Endothelial cell (in vitro differentiated cells): ENCODE data around the gene DAZL. TPM values are rescaled to one million over a fixed set of nuclear protein-coding genes. Genes with fewer than 3 reads are reported as not detected.

ENCODE experiments used
- DNase-seq: peaks from one replicate; pipeline ENCODE4 v3.0.0; 2021; ENCODE audit warnings: low spot score
- H3K27ac Mint-ChIP-seq: one replicate; pipeline ENCODE4 v1.8.0; 2021; ENCODE audit warnings: mixed read lengths, inconsistent platforms; ENCODE audit not compliant: unreplicated experiment
- H3K27me3 Mint-ChIP-seq: one replicate; pipeline ENCODE4 v1.8.0; 2021; ENCODE audit warnings: mild to moderate bottlenecking, moderate library complexity, mixed read lengths, inconsistent platforms; ENCODE audit not compliant: unreplicated experiment
- H3K36me3 Mint-ChIP-seq: one replicate; pipeline ENCODE4 v1.8.0; 2021; ENCODE audit warnings: mild to moderate bottlenecking, low read depth, mixed read lengths, inconsistent platforms; ENCODE audit not compliant: unreplicated experiment
- H3K4me1 Mint-ChIP-seq: one replicate; pipeline ENCODE4 v1.8.0; 2021; ENCODE audit warnings: mild to moderate bottlenecking, mixed read lengths, inconsistent platforms; ENCODE audit not compliant: unreplicated experiment
- H3K4me3 Mint-ChIP-seq: one replicate; pipeline ENCODE4 v1.8.0; 2021; ENCODE audit warnings: mild to moderate bottlenecking, mixed read lengths, inconsistent platforms; ENCODE audit not compliant: unreplicated experiment
- H3K9me3 Mint-ChIP-seq: one replicate; pipeline ENCODE4 v1.8.0; 2021; ENCODE audit warnings: mixed read lengths, inconsistent platforms; ENCODE audit not compliant: unreplicated experiment
- CTCF ChIP-seq: fragments of 200-600 bp; sonication (generic); IDR thresholded peaks from one replicate; pipeline ENCODE4 v1.5.0; 2021; ENCODE audit warnings: antibody characterized with exemption; ENCODE audit not compliant: unreplicated experiment
- total RNA-seq: library from RNA; stranded (reverse); fragmentation: NEBNext Ultra II Directional; extraction: Animal tissue kit (Norgen Biotek cat#: 25700); gene quantifications from one replicate; pipeline ENCODE4 v1.2.1, GENCODE V29; 2021; ENCODE audit not compliant: unreplicated experiment

Gene DAZL
- total RNA-seq, 1 donor from 2014 or later, result 0.33 TPM

- Mint-ChIP-seq H3K27me3 (no peaks in the 10 kb centered on the region), H3K9me3 (no peaks in the 10 kb centered on the region)
Observed at GRCh38 chr3:16599694-16600093, 5.5 kb downstream of the DAZL start.

GRCh38 chr3:16596352-16597032 lies 8.7 kb downstream of the DAZL start:
- Mint-ChIP-seq H3K4me1 (no peaks in the 10 kb centered on the region), H3K27ac (no peak overlapping the region), H3K4me3 (no peak overlapping the region), H3K9me3 (no peaks in the 10 kb centered on the region), H3K36me3 (no peaks in the 10 kb centered on the region), H3K27me3 (no peaks in the 10 kb centered on the region)
- TF ChIP-seq CTCF, result no peak
- DNase-seq, result no peak

More at GRCh38 chr3:16599694-16600093, 5.5 kb downstream of the DAZL start:
- H3K27ac Mint-ChIP-seq, result no peak overlapping the region
- H3K4me3 Mint-ChIP-seq, result no peak overlapping the region
- no peaks in the 10 kb centered on the region for H3K4me1 Mint-ChIP-seq
- no peaks in the 10 kb centered on the region for H3K36me3 Mint-ChIP-seq
- no peak for DNase-seq
- no peak for TF ChIP-seq CTCF

- Mint-ChIP-seq H3K27me3 (no peaks in the 10 kb centered on the region), H3K27ac (no peak overlapping the region), H3K4me3 (no peak overlapping the region), H3K9me3 (no peaks in the 10 kb centered on the region), H3K4me1 (no peaks in the 10 kb centered on the region), H3K36me3 (no peaks in the 10 kb centered on the region)
- no peak for TF ChIP-seq CTCF
- no peak for DNase-seq
Observed at GRCh38 chr3:16595778-16596177, 9.4 kb downstream of the DAZL start.

- Mint-ChIP-seq H3K4me3 (no peak overlapping the region), H3K27ac (no peak overlapping the region)
- TF ChIP-seq CTCF, result no peak
Observed at GRCh38 chr3:16589867-16590624, 15.2 kb downstream of the DAZL start.

GRCh38 chr3:16589120-16589519 lies 16.1 kb downstream of the DAZL start:
- no peaks in the 10 kb centered on the region for H3K4me1 Mint-ChIP-seq
- no peaks in the 10 kb centered on the region for H3K9me3 Mint-ChIP-seq
- no peak for TF ChIP-seq CTCF
- DNase-seq, result no peak
- H3K36me3 Mint-ChIP-seq, result no peaks in the 10 kb centered on the region
- no peaks in the 10 kb centered on the region for H3K27me3 Mint-ChIP-seq
- no peak overlapping the region for H3K4me3 Mint-ChIP-seq
- H3K27ac Mint-ChIP-seq, result no peak overlapping the region

More at GRCh38 chr3:16589867-16590624, 15.2 kb downstream of the DAZL start:
- DNase-seq, result no peak
- Mint-ChIP-seq H3K4me1 (no peaks in the 10 kb centered on the region), H3K36me3 (no peaks in the 10 kb centered on the region), H3K9me3 (no peaks in the 10 kb centered on the region), H3K27me3 (no peaks in the 10 kb centered on the region)
